Measurements from ENCODE around the gene SCUBE1. TPM values are rescaled to one million over a fixed set of nuclear protein-coding genes. Genes with fewer than 3 reads are reported as not detected.

Gene SCUBE1
- total and polyA plus RNA-seq, 2 of the 8 experiments (the other 6 are each of a cell fraction or from before 2014, with no cell fraction given): 2.3 to 4.9 TPM

GRCh38 chr22:43343670-43344519 lies 723 bp upstream of the SCUBE1 start:
- H4K8ac ChIP-seq (ENCODE audit: extremely low read depth, insufficient read depth, low read length): peak overlapping the region; percentile 22
- ChIA-PET POLR2A (ENCODE audit: partially characterized antibody) (interaction anchor here (1.1 to 3.0 kb wide), 3 partner anchors 26 to 70 kb away, joined by 3 to 14 read pairs (median 5); no protein-coding TSS in a partner anchor), CTCF (ENCODE audit: partially characterized antibody) (interaction anchor here (0.7 to 14.2 kb wide), 20 partner anchors 8 to 1301 kb away, joined by 3 to 335 read pairs (median 4); no protein-coding TSS in a partner anchor)
- peak overlapping the region; percentile 38 to 60 (median 42) for H3K4me3 ChIP-seq (ENCODE audit: extremely low read depth in 1 of 4, insufficient read depth in 2 of 4, low read depth in 3 of 4, low read length in 4 of 4)
- H3K23ac ChIP-seq (ENCODE audit: insufficient read length): no peak overlapping the region
- H4K20me1 ChIP-seq (replicated peaks in 1 of 2; ENCODE audit: control insufficient read depth in 1 of 2, insufficient read depth in 2 of 2, low read length in 2 of 2): peaks cover 0 to 4% of the 10 kb centered on the region in 2 experiments
- no peak overlapping the region for H3K27ac ChIP-seq (ENCODE audit: low read depth, low read length)
- peak in 1 of 2 experiments; percentile 80 for DNase-seq (ENCODE audit: low read depth in 1 of 2, low spot score in 2 of 2)
- H3K27me3 ChIP-seq (replicated peaks in 1 of 4; ENCODE audit: control insufficient read depth in 3 of 4, extremely low read depth in 1 of 4, insufficient read depth in 3 of 4, low read length in 3 of 4): peaks cover 22 to 48% (median 43%) of the 10 kb centered on the region in 4 experiments
- no peak overlapping the region for H4K91ac ChIP-seq (replicated peaks; ENCODE audit: insufficient read length, low read length)
- H3K9me3 ChIP-seq (ENCODE audit: insufficient read depth in 2 of 2, low read depth in 1 of 2, low read length in 1 of 2): no peaks in the 10 kb centered on the region
- no peak overlapping the region for H3K14ac ChIP-seq (ENCODE audit: insufficient read length)
- H2AFZ ChIP-seq (ENCODE audit: low read length): peak overlapping the region; percentile 71
- no peak overlapping the region; the same call in 1 of the 2 replicates for H2BK5ac ChIP-seq (ENCODE audit: low read depth, low read length)
- no peaks in the 10 kb centered on the region for H3K79me1 ChIP-seq (ENCODE audit: low read depth, low read length)
- H2BK120ac ChIP-seq (replicated peaks; ENCODE audit: low read depth, low read length): no peak overlapping the region
- no peak for FAIRE-seq
- peak overlapping the region; percentile 52; the same call in 1 of the 2 replicates for H2BK12ac ChIP-seq (ENCODE audit: low read depth, low read length)
- no peak overlapping the region for H3K56ac ChIP-seq (replicated peaks; ENCODE audit: insufficient read length, low read depth, low read length)
- H3K4ac ChIP-seq (replicated peaks; ENCODE audit: insufficient read length, low read depth, low read length): no peak overlapping the region
- no peak overlapping the region for H4K5ac ChIP-seq (ENCODE audit: insufficient read length, low read depth, low read length)
- H2BK20ac ChIP-seq (ENCODE audit: low read length): peak overlapping the region; percentile 6; the same call in 1 of the 2 replicates
- no peaks in the 10 kb centered on the region for H3K36me3 ChIP-seq (ENCODE audit: control insufficient read depth in 2 of 4, insufficient read depth in 4 of 4, low read length in 3 of 4)
- H3K9ac ChIP-seq (replicated peaks in 1 of 4; ENCODE audit: extremely low read depth in 1 of 4, low read depth in 3 of 4, low read length in 3 of 4): no peak overlapping the region
- no peak overlapping the region for H3K18ac ChIP-seq (ENCODE audit: extremely low read depth, low read length)
- H3K79me2 ChIP-seq (ENCODE audit: control insufficient read depth in 1 of 2, insufficient read depth in 2 of 2, low read length in 2 of 2): no peaks in the 10 kb centered on the region
- H3K4me2 ChIP-seq (ENCODE audit: insufficient read depth in 1 of 2, low read depth in 2 of 2, low read length in 2 of 2): peak overlapping the region; percentile 68 to 80
- H2BK15ac ChIP-seq (ENCODE audit: low read length): peak overlapping the region; percentile 24; the same call in 1 of the 2 replicates
- no peak overlapping the region for H2AK5ac ChIP-seq (ENCODE audit: low read depth, low read length)
- WGBS, 2 experiments (ENCODE audit: extremely low coverage in 1 of 2, insufficient coverage in 1 of 2, insufficient read length in 1 of 2, insufficient replicate concordance in 2 of 2, low coverage in 1 of 2, low lambda C conversion rate in 2 of 2, missing lambda C conversion rate in 1 of 2): 12% methylated on average over 36 of the region's 65 CpGs; no CpG with 5 or more reads in 1 of the 2 experiments
- peaks cover 9% of the 10 kb centered on the region; the same call in 1 of the 2 replicates for H3K23me2 ChIP-seq (ENCODE audit: low read depth, low read length)
- peaks cover 0 to 6% (median 2%) of the 10 kb centered on the region in 4 experiments; a peak in 3 of 7 replicates for H3K4me1 ChIP-seq (replicated peaks in 1 of 4; ENCODE audit: control insufficient read depth in 3 of 4, insufficient read depth in 4 of 4, low read length in 3 of 4)
- TF ChIP-seq ASH2L (IDR thresholded peaks at IDR 0.05; ENCODE audit: low read length) (peak; percentile 34), YY1 (IDR thresholded peaks at IDR 0.05; ENCODE audit: low read depth, low read length) (0 out of 2 replicates have a peak, but pooled peaks have one; percentile 8), SIN3A (conservative IDR thresholded peaks at IDR 0.05 in 1 of 2, IDR thresholded peaks at IDR 0.05 in 1 of 2; ENCODE audit: low read depth in 1 of 2, low read length in 2 of 2) (no peak), EP300 (IDR thresholded peaks at IDR 0.05; ENCODE audit: borderline replicate concordance in 1 of 2, low read depth in 2 of 2, low read length in 2 of 2) (no peak), CBX5 (IDR thresholded peaks at IDR 0.05; ENCODE audit: low read depth, low read length) (no peak), RNF2 (IDR thresholded peaks at IDR 0.05; ENCODE audit: borderline replicate concordance, low read depth, low read length, missing control alignments, poor library complexity, severe bottlenecking) (no peak), HDAC2 (IDR thresholded peaks at IDR 0.05; ENCODE audit: borderline replicate concordance in 1 of 2, low read depth in 2 of 2, low read length in 2 of 2) (no peak), EZH2 (IDR thresholded peaks at IDR 0.05; ENCODE audit: low read depth, low read length, severe bottlenecking) (peak; percentile 55), SUZ12 (IDR thresholded peaks at IDR 0.05; ENCODE audit: low read length) (peak; percentile 36)
